ENCODE measurements around the gene MYL6.
"Not testable (repeated sequence)": the region's sequence is repeated elsewhere in the genome, so short reads cannot be mapped to it uniquely, and the experiment has no call there.

Gene MYL6

DNA sequence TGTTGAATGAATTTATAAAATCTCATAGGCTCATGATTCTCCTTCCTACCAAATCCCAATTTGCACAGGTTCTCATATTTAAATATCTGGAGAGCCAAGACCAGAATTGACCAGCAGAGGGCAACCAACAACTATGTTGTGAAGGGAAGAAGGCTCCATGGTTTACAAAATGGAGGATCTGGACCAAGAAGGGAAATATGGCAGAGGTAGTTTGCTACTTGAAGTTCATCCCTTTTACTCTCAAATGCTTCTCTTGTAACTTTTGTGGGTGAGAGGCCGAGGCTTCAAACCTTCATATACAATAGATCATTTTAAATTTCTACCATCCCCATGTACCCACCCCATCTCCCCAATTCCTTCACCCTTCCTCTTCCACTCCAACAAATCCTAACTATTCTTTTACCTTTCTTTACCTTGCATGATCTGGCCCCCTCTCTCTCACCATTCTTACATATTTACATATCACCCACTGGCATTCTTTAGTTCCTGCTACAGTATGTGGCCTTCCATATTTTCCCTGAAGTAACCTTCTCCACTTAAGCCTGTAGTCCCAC lies 34.9 kb downstream of the MYL6 start (continued):
- TF ChIP-seq, protein P1, sequence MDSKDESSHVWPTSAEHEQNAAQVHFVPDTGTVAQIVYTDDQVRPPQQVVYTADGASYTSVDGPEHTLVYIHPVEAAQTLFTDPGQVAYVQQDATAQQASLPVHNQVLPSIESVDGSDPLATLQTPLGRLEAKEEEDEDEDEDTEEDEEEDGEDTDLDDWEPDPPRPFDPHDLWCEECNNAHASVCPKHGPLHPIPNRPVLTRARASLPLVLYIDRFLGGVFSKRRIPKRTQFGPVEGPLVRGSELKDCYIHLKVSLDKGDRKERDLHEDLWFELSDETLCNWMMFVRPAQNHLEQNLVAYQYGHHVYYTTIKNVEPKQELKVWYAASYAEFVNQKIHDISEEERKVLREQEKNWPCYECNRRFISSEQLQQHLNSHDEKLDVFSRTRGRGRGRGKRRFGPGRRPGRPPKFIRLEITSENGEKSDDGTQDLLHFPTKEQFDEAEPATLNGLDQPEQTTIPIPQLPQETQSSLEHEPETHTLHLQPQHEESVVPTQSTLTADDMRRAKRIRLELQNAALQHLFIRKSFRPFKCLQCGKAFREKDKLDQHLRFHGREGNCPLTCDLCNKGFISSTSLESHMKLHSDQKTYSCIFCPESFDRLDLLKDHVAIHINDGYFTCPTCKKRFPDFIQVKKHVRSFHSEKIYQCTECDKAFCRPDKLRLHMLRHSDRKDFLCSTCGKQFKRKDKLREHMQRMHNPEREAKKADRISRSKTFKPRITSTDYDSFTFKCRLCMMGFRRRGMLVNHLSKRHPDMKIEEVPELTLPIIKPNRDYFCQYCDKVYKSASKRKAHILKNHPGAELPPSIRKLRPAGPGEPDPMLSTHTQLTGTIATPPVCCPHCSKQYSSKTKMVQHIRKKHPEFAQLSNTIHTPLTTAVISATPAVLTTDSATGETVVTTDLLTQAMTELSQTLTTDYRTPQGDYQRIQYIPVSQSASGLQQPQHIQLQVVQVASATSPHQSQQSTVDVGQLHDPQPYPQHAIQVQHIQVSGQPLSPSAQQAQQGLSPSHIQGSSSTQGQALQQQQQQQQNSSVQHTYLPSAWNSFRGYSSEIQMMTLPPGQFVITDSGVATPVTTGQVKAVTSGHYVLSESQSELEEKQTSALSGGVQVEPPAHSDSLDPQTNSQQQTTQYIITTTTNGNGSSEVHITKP (tag by site-specific recombination; IDR thresholded peaks at IDR 0.05) = 0 out of 2 replicates have a peak, but pooled peaks have one; percentile 9
- no peak for TF ChIP-seq ZBTB1 (tag by site-specific recombination; IDR thresholded peaks at IDR 0.05)
- TF ChIP-seq, protein P2, sequence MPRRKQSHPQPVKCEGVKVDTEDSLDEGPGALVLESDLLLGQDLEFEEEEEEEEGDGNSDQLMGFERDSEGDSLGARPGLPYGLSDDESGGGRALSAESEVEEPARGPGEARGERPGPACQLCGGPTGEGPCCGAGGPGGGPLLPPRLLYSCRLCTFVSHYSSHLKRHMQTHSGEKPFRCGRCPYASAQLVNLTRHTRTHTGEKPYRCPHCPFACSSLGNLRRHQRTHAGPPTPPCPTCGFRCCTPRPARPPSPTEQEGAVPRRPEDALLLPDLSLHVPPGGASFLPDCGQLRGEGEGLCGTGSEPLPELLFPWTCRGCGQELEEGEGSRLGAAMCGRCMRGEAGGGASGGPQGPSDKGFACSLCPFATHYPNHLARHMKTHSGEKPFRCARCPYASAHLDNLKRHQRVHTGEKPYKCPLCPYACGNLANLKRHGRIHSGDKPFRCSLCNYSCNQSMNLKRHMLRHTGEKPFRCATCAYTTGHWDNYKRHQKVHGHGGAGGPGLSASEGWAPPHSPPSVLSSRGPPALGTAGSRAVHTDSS (tag by site-specific recombination; IDR thresholded peaks at IDR 0.05) = peak; percentile 30; the same call in 1 of the 2 replicates
- TF ChIP-seq, protein P3, sequence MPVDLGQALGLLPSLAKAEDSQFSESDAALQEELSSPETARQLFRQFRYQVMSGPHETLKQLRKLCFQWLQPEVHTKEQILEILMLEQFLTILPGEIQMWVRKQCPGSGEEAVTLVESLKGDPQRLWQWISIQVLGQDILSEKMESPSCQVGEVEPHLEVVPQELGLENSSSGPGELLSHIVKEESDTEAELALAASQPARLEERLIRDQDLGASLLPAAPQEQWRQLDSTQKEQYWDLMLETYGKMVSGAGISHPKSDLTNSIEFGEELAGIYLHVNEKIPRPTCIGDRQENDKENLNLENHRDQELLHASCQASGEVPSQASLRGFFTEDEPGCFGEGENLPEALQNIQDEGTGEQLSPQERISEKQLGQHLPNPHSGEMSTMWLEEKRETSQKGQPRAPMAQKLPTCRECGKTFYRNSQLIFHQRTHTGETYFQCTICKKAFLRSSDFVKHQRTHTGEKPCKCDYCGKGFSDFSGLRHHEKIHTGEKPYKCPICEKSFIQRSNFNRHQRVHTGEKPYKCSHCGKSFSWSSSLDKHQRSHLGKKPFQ (tag by site-specific recombination; IDR thresholded peaks at IDR 0.05) = no peak
- TF ChIP-seq, protein P4, sequence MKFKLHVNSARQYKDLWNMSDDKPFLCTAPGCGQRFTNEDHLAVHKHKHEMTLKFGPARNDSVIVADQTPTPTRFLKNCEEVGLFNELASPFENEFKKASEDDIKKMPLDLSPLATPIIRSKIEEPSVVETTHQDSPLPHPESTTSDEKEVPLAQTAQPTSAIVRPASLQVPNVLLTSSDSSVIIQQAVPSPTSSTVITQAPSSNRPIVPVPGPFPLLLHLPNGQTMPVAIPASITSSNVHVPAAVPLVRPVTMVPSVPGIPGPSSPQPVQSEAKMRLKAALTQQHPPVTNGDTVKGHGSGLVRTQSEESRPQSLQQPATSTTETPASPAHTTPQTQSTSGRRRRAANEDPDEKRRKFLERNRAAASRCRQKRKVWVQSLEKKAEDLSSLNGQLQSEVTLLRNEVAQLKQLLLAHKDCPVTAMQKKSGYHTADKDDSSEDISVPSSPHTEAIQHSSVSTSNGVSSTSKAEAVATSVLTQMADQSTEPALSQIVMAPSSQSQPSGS (tag by site-specific recombination; IDR thresholded peaks at IDR 0.05; ENCODE audit: low read depth) = no peak
- TF ChIP-seq ZNF843 (tag by site-specific recombination; IDR thresholded peaks at IDR 0.05) = no peak
- TF ChIP-seq, protein P5, sequence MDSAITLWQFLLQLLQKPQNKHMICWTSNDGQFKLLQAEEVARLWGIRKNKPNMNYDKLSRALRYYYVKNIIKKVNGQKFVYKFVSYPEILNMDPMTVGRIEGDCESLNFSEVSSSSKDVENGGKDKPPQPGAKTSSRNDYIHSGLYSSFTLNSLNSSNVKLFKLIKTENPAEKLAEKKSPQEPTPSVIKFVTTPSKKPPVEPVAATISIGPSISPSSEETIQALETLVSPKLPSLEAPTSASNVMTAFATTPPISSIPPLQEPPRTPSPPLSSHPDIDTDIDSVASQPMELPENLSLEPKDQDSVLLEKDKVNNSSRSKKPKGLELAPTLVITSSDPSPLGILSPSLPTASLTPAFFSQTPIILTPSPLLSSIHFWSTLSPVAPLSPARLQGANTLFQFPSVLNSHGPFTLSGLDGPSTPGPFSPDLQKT (IDR thresholded peaks at IDR 0.05; ENCODE audit: borderline replicate concordance, low read depth, low read length) = no peak
- no peak for TF ChIP-seq GLI4 (tag by site-specific recombination; IDR thresholded peaks at IDR 0.05)

DNA sequence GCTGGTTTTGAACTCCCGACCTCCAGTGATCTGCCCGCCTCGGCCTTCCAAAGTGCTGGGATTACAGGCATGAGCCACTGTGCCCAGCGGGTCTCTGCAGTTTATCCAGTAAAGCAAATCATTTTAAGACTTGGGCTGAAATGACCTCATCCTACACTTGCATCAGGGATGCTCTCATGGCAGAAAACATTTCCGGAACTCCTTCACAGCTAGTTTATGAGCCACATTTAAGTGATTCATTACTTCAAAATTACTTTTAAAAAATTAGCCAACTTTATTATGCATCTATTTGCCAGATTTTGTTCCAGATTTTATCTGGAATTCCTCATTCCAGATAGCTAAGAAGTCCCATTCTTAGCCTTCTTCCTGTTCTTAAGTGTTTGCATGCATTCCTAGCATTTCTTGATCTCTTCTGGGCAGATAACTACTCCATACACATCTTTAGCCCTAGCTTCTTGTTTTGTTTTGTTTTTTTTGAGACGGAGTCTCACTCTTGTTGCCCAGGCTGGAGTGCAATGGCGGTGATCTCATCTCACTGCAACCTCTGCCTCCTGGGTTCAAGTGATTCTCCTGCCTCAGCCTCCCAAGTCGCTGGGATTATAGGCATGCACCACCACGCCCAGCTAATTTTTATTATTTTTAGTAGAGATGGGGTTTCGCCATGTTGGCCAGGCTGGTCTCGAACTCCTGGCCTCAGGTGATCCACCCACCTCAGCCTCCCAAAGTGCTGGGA lies 38.8 kb downstream of the MYL6 start:
- not testable (repeated sequence) for H3K9me3 ChIP-seq (ENCODE audit: control insufficient read depth, insufficient read depth, low read depth, low read length); H3K27ac ChIP-seq (ENCODE audit: extremely low read depth, low read depth, low read length); H3K4me3 ChIP-seq (ENCODE audit: low read depth, low read length); H3K36me3 ChIP-seq (ENCODE audit: control insufficient read depth in 2 of 2, insufficient read depth in 1 of 2, low read length in 2 of 2); H3K4me1 ChIP-seq (ENCODE audit: control insufficient read depth, insufficient read depth, low read length)
- ChIA-PET POLR2A (interaction anchor here (0.6 to 2.4 kb wide), 7 partner anchors 25 to 551 kb away, joined by 3 to 17 read pairs (median 3); partner anchors contain the start of genes ANKRD52, ESYT1 and RNF41), CTCF (interaction anchor here (0.7 to 3.0 kb wide), 10 partner anchors 8 to 267 kb away, joined by 3 to 14 read pairs (median 4); partner anchors contain the start of genes RNF41 and SMARCC2)
- TF ChIP-seq FEZF1 (tag by site-specific recombination; IDR thresholded peaks at IDR 0.05) (peak; percentile 30; the same call in 1 of the 2 replicates), ZIC2 (tag by site-specific recombination; IDR thresholded peaks at IDR 0.05) (peak; percentile 34; the same call in 1 of the 2 replicates), ZNF24 (tag by site-specific recombination; IDR thresholded peaks at IDR 0.05) (peak; percentile 94), SP7 (tag by site-specific recombination; IDR thresholded peaks at IDR 0.05) (peak; percentile 69), KLF8 (tag by site-specific recombination; IDR thresholded peaks at IDR 0.05) (peak; percentile 45; the same call in 1 of the 2 replicates), ZBTB17 (tag by site-specific recombination; IDR thresholded peaks at IDR 0.05) (peak; percentile 86)
- TF ChIP-seq, protein P1 (tag by site-specific recombination; IDR thresholded peaks at IDR 0.05) = peak; percentile 50; the same call in 1 of the 2 replicates
- TF ChIP-seq, protein P6, sequence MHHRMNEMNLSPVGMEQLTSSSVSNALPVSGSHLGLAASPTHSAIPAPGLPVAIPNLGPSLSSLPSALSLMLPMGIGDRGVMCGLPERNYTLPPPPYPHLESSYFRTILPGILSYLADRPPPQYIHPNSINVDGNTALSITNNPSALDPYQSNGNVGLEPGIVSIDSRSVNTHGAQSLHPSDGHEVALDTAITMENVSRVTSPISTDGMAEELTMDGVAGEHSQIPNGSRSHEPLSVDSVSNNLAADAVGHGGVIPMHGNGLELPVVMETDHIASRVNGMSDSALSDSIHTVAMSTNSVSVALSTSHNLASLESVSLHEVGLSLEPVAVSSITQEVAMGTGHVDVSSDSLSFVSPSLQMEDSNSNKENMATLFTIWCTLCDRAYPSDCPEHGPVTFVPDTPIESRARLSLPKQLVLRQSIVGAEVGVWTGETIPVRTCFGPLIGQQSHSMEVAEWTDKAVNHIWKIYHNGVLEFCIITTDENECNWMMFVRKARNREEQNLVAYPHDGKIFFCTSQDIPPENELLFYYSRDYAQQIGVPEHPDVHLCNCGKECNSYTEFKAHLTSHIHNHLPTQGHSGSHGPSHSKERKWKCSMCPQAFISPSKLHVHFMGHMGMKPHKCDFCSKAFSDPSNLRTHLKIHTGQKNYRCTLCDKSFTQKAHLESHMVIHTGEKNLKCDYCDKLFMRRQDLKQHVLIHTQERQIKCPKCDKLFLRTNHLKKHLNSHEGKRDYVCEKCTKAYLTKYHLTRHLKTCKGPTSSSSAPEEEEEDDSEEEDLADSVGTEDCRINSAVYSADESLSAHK (tag by site-specific recombination; IDR thresholded peaks at IDR 0.05) = peak; percentile 33; the same call in 1 of the 2 replicates
- TF ChIP-seq, protein P7, sequence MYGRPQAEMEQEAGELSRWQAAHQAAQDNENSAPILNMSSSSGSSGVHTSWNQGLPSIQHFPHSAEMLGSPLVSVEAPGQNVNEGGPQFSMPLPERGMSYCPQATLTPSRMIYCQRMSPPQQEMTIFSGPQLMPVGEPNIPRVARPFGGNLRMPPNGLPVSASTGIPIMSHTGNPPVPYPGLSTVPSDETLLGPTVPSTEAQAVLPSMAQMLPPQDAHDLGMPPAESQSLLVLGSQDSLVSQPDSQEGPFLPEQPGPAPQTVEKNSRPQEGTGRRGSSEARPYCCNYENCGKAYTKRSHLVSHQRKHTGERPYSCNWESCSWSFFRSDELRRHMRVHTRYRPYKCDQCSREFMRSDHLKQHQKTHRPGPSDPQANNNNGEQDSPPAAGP (tag by site-specific recombination; IDR thresholded peaks at IDR 0.05) = peak; percentile 62; the same call in 1 of the 2 replicates
